ENCODE data around the gene HERPUD1.

The HERPUD1 gene

GRCh38 chr16:56888806-56889205 is 43.1 kb upstream of the HERPUD1 start:
- no peak for TF ChIP-seq CTCF (IDR thresholded peaks at IDR 0.05; ENCODE audit: insufficient read depth, missing control alignments)
- no peak for DNase-seq (ENCODE audit: insufficient read length, low spot score)
- no peak for FAIRE-seq

GRCh38 chr16:56889206-56889605 is 42.7 kb upstream of the HERPUD1 start:
- FAIRE-seq, result no peak
- no peak for DNase-seq (ENCODE audit: insufficient read length, low spot score)

GRCh38 chr16:56891685-56892084 is 40.3 kb upstream of the HERPUD1 start:
- TF ChIP-seq CTCF (IDR thresholded peaks at IDR 0.05; ENCODE audit: insufficient read depth, missing control alignments), result no peak
- FAIRE-seq (no peak), DNase-seq (ENCODE audit: insufficient read length, low spot score) (no peak)

More at GRCh38 chr16:56889206-56889605, 42.7 kb upstream of the HERPUD1 start:
- TF ChIP-seq CTCF (IDR thresholded peaks at IDR 0.05; ENCODE audit: insufficient read depth, missing control alignments), result no peak

- FAIRE-seq (no peak), DNase-seq (ENCODE audit: insufficient read length, low spot score) (no peak)
- no peak for TF ChIP-seq CTCF (IDR thresholded peaks at IDR 0.05; ENCODE audit: insufficient read depth, missing control alignments)
Measured at GRCh38 chr16:56892705-56893104, 39.2 kb upstream of the HERPUD1 start.

- FAIRE-seq, result no peak
Measured at GRCh38 chr16:56894331-56894917, 37.5 kb upstream of the HERPUD1 start.

GRCh38 chr16:56895813-56896212 is 36.1 kb upstream of the HERPUD1 start:
- no peak for TF ChIP-seq CTCF (IDR thresholded peaks at IDR 0.05; ENCODE audit: insufficient read depth, missing control alignments)
- DNase-seq (ENCODE audit: insufficient read length, low spot score) (no peak), FAIRE-seq (no peak)

More at GRCh38 chr16:56894331-56894917, 37.5 kb upstream of the HERPUD1 start:
- DNase-seq (ENCODE audit: insufficient read length, low spot score), result no peak
- TF ChIP-seq CTCF (IDR thresholded peaks at IDR 0.05; ENCODE audit: insufficient read depth, missing control alignments), result no peak

- DNase-seq (ENCODE audit: insufficient read length, low spot score) (no peak), FAIRE-seq (no peak)
- TF ChIP-seq CTCF (IDR thresholded peaks at IDR 0.05; ENCODE audit: insufficient read depth, missing control alignments), result no peak
Measured at GRCh38 chr16:56896244-56896643, 35.7 kb upstream of the HERPUD1 start.

Measured in D721Med (cell line).